ENCODE results near the gene HPN.
"Not testable (repeated sequence)": the region's sequence is repeated elsewhere in the genome, so short reads cannot be mapped to it uniquely, and the experiment has no call there.

Gene HPN

GRCh38 chr19:35088131-35088913 lies 46.8 kb downstream of the HPN start:
- DNase-seq, result no peak

GRCh38 chr19:35089554-35089953 lies 48.0 kb downstream of the HPN start:
- no peak for DNase-seq

GRCh38 chr19:35090160-35090505 lies 48.6 kb downstream of the HPN start:
- no peak for DNase-seq

- no peak for DNase-seq
Observed at GRCh38 chr19:35090506-35091214, 49.1 kb downstream of the HPN start.

GRCh38 chr19:35093430-35093829 lies 51.9 kb downstream of the HPN start:
- DNase-seq, result no peak

GRCh38 chr19:35093941-35094647 lies 52.6 kb downstream of the HPN start:
- no peak for DNase-seq

GRCh38 chr19:35094656-35095055 lies 53.1 kb downstream of the HPN start:
- no peak for DNase-seq

GRCh38 chr19:35095667-35096368 lies 54.3 kb downstream of the HPN start:
- DNase-seq, result no peak

GRCh38 chr19:35098413-35099049 lies 57.0 kb downstream of the HPN start:
- DNase-seq, result no peak

- no peak for DNase-seq
Observed at GRCh38 chr19:35099155-35099896, 57.8 kb downstream of the HPN start.

- DNase-seq, result no peak
Observed at GRCh38 chr19:35099897-35100275, 58.4 kb downstream of the HPN start.

- DNase-seq, result no peak
Observed at GRCh38 chr19:35100588-35101533, 59.3 kb downstream of the HPN start.

- DNase-seq, result not testable (repeated sequence)
Observed at GRCh38 chr19:35101949-35102348, 60.4 kb downstream of the HPN start.

GRCh38 chr19:35103614-35104013 lies 62.1 kb downstream of the HPN start:
- DNase-seq, result not testable (repeated sequence)

GRCh38 chr19:35104361-35104760 lies 62.8 kb downstream of the HPN start:
- DNase-seq, result no peak

GRCh38 chr19:35105047-35105410 lies 63.5 kb downstream of the HPN start:
- DNase-seq, result no peak

- DNase-seq, result no peak
Observed at GRCh38 chr19:35105411-35106290, 64.1 kb downstream of the HPN start.

- DNase-seq, result no peak
Observed at GRCh38 chr19:35106291-35106583, 64.7 kb downstream of the HPN start.

- DNase-seq, result no peak
Observed at GRCh38 chr19:35106898-35107541, 65.5 kb downstream of the HPN start.

GRCh38 chr19:35107545-35107944 lies 66.0 kb downstream of the HPN start:
- no peak for DNase-seq

All from activated effector memory CD4-positive, alpha-beta T cell treated with anti-CD3 and anti-CD28 coated beads, Interleukin-2, amount 50 U/mL, for 16 hours (primary cell).